Measurements from ENCODE around the gene CD300LF. TPM values are rescaled to one million over a fixed set of nuclear protein-coding genes. Genes with fewer than 3 reads are reported as not detected.
A peak's percentile ranks its signal among the peaks of the same experiment; 100 is the strongest.

CD300LF gene
- total and polyA plus RNA-seq, 9 of the 15 experiments (the other 6 are each of a cell fraction or from before 2014, with no cell fraction given) = not detected

- no peak for TF ChIP-seq ZBTB11 (CRISPR knock-in tag; IDR thresholded peaks at IDR 0.05)
- TF ChIP-seq SRSF9 (IDR thresholded peaks at IDR 0.05; ENCODE audit: borderline replicate concordance, low read depth, low read length) = no peak
- TF ChIP-seq ZNF121 (CRISPR knock-in tag; conservative IDR thresholded peaks at IDR 0.05) = no peak
- TF ChIP-seq TARDBP (IDR thresholded peaks at IDR 0.05) = no peak
- TF ChIP-seq ZNF511 (CRISPR knock-in tag; IDR thresholded peaks at IDR 0.05) = no peak
- TF ChIP-seq ARID3B (CRISPR knock-in tag; IDR thresholded peaks at IDR 0.05; ENCODE audit: borderline replicate concordance) = no peak
- no peak for TF ChIP-seq MIER1 (IDR thresholded peaks at IDR 0.05; ENCODE audit: low read depth)
- no peak for TF ChIP-seq ATF1 (CRISPR knock-in tag; IDR thresholded peaks at IDR 0.05)
- TF ChIP-seq ATF1 (tag; IDR thresholded peaks at IDR 0.05) = no peak
- TF ChIP-seq HLTF (IDR thresholded peaks at IDR 0.05) = no peak
- no peak for TF ChIP-seq ZC3H11A (IDR thresholded peaks at IDR 0.05; ENCODE audit: low read depth, low read length)
- TF ChIP-seq DMBX1 (CRISPR knock-in tag; IDR thresholded peaks at IDR 0.05; ENCODE audit: borderline replicate concordance) = peak; percentile 60; the same call in 1 of the 2 replicates
- peak; percentile 68 for TF ChIP-seq PKNOX1 (IDR thresholded peaks at IDR 0.05)
- no peak for TF ChIP-seq NEUROD1 (IDR thresholded peaks at IDR 0.05; ENCODE audit: borderline replicate concordance, low read depth, low read length, partially characterized antibody)
- TF ChIP-seq ETV1 (tag; conservative IDR thresholded peaks at IDR 0.05; ENCODE audit: low read depth) = 0 out of 2 replicates have a peak, but pooled peaks have one; percentile 28
- TF ChIP-seq SMARCB1 (IDR thresholded peaks at IDR 0.05; ENCODE audit: insufficient read length, low read depth) = no peak
- no peak for TF ChIP-seq ETS1 (conservative IDR thresholded peaks at IDR 0.05; ENCODE audit: control insufficient read depth, low read depth, low read length)
- no peak for TF ChIP-seq NFIX (CRISPR knock-in tag; IDR thresholded peaks at IDR 0.05; ENCODE audit: low read depth)
- no peak for TF ChIP-seq ZNF445 (CRISPR knock-in tag; IDR thresholded peaks at IDR 0.05; ENCODE audit: low read depth)
- TF ChIP-seq MTA2 (IDR thresholded peaks at IDR 0.05; ENCODE audit: low read depth) = no peak
- TF ChIP-seq BRD9 (IDR thresholded peaks at IDR 0.05; ENCODE audit: low read depth, partially characterized antibody) = no peak
- TF ChIP-seq CXXC5 (CRISPR knock-in tag; IDR thresholded peaks at IDR 0.05) = peak; percentile 87
These were observed 2.4 kb upstream of the CD300LF start (continued) for GRCh38 chr17:74715144-74715543.

Measured in K562 (cell line).